ENCODE data around the gene TSPAN9. TPM values are rescaled to one million over a fixed set of nuclear protein-coding genes. Genes with fewer than 3 reads are reported as not detected.

Gene TSPAN9
- polyA plus RNA-seq, 4 donors = 79.9 to 98.9 (median 89.6) TPM

DNA sequence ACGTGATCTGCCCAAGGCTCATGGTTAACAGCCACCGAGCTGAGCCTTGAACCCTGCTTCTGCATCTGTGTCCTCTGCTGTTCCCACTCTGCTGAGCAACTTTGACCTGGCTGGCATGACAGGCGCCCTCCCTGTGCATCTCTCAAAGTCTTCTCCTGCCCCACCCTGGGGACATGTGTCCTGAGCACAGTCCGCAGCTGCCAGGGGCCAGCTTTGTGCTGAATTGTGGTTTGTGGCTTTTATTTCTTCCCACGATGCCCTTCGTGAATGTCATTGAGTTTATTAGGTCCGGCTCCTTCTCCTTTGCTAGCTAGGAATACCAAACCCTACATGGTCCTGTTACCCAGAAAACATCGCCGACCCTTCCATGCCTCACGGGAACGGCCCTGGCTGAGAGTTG lies 161.0 kb downstream of the TSPAN9 start:
- DNase-seq (ENCODE audit: low read depth in 4 of 4, low spot score in 3 of 4) = no peak

DNA sequence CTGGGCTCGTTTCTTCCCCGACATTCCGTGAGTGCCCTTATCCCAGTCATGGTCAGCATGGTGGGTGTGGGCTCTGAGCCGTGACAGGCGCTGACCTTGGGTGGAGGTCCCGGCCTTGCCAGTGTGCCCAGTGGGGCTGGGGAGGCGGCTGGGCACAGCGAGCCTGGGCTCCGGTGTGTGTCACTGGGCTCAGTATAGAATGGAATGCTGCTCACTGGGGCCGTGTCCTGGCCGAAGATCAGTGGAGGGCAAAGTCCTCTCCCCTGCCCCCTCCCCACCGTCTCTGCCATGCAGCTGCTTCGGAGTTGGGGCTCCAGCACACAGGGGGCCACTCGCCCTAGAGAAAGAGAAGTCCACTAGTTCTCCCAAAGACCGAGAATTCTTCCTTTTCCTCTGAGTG lies 164.4 kb downstream of the TSPAN9 start:
- no peak for DNase-seq (ENCODE audit: low read depth in 4 of 4, low spot score in 3 of 4)

GRCh38 chr12:3242199-3242863 lies 165.2 kb downstream of the TSPAN9 start:
- no peak for DNase-seq (ENCODE audit: low read depth in 4 of 4, low spot score in 3 of 4)

GRCh38 chr12:3243376-3244084 lies 166.4 kb downstream of the TSPAN9 start:
- DNase-seq (ENCODE audit: low read depth in 4 of 4, low spot score in 3 of 4) = no peak

- DNase-seq (ENCODE audit: low read depth in 4 of 4, low spot score in 3 of 4) = no peak
These were observed 167.1 kb downstream of the TSPAN9 start for GRCh38 chr12:3244219-3244750.

DNA sequence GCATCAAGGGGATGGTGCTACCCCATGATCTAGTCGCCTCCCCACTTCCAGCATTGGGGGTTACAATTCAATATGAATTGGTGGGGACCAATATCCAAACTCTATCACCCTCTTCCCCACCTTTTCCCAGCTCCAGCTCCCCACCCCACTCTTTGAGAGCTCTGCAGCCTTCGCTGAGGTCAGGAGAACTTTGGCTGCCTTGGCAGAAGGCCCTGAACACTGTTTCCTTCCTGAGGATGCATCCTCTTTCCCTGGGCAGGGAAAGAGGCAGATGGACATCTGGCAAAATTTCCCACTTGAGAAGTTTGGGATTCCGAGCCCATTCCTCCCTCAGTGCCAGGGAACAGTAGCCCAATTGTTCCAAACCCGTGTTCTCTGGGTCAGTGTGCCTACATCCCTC lies 169.1 kb downstream of the TSPAN9 start:
- no peak for DNase-seq (ENCODE audit: low read depth in 4 of 4, low spot score in 3 of 4)

- no peak for DNase-seq (ENCODE audit: low read depth in 4 of 4, low spot score in 3 of 4)
These were observed 169.9 kb downstream of the TSPAN9 start for GRCh38 chr12:3247077-3247476.

DNA sequence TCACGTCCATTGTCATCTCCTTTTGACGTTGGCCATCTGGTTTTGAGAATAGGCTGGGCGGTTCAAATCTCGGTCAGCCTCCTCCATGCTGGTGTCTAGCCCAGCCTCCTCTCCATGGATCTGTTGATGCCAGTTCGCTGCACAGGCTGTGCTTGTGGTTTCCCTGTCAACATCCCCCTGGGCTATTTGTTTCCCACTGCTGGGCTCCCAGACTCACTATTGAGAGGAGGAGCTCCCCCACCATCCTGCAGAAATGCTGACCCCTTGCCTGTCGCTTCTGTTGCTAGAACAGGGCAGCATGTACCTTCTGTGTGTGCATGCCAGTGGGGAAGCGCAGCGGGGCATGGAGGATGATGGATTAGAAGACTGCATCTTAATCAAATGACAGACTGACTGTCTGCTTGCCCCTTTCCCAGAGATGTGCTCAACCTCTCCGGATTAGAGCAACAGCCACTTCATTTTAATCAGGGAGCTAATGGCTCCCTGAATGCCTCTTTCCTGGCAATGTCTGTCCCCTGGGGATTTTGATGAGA lies 170.5 kb downstream of the TSPAN9 start:
- no peak for DNase-seq (ENCODE audit: low read depth in 4 of 4, low spot score in 3 of 4)

GRCh38 chr12:3249081-3249800 lies 172.1 kb downstream of the TSPAN9 start:
- DNase-seq (ENCODE audit: low read depth in 4 of 4, low spot score in 3 of 4) = no peak

- no peak for DNase-seq (ENCODE audit: low read depth in 4 of 4, low spot score in 3 of 4)
These were observed 172.9 kb downstream of the TSPAN9 start for GRCh38 chr12:3250034-3250433.

DNA sequence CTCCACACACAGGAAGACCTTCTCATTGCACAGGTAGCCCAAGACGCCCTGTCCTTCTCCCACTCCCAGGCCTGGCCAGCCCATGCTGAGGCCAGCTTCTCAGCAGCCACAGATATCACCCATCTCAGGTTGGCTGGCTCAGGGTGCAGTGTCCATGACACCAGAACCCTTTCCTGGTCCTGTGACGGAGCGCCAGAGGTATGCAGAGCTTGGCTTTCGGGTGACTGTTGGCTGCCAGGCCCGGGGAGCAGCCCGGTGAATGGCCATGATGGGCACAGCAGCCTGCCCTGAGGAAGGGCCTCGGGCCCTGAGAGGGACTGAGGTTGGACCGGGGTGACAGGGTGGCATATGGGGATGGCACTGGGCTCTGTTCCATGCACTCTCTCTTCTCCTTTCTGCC lies 173.4 kb downstream of the TSPAN9 start:
- DNase-seq (ENCODE audit: low read depth in 4 of 4, low spot score in 3 of 4) = no peak

DNA sequence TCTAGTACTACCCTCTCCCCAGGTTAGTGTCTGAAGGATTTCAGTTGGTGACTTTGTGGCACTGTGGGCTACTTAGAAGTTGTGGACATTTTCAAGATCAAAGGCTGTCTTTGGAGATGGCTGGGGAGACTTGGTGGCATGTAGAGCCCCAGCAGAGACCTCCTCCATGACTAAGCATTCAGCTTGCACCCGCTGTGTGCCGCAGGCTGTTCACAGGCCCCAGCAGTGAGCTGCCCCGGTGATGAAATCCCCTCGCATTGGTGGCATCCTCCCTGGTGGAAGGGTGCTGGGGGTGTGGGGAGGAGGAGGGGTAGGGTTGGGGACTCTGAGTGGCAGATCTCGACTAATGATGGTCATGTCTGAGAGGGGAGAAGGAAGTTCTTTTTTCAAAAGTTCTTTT lies 173.9 kb downstream of the TSPAN9 start:
- DNase-seq (ENCODE audit: low read depth in 4 of 4, low spot score in 3 of 4) = no peak

- DNase-seq (ENCODE audit: low read depth in 4 of 4, low spot score in 3 of 4) = no peak
These were observed 174.5 kb downstream of the TSPAN9 start for GRCh38 chr12:3251691-3252090.

- DNase-seq (ENCODE audit: low read depth in 4 of 4, low spot score in 3 of 4) = peak in 3 of 4 donors; percentile 70 to 73 (median 72)
These were observed 175.3 kb downstream of the TSPAN9 start for GRCh38 chr12:3252450-3252891.

GRCh38 chr12:3253682-3254275 lies 176.6 kb downstream of the TSPAN9 start:
- no peak for DNase-seq (ENCODE audit: low read depth in 4 of 4, low spot score in 3 of 4)

GRCh38 chr12:3255057-3255456 lies 177.9 kb downstream of the TSPAN9 start:
- DNase-seq (ENCODE audit: low read depth in 4 of 4, low spot score in 3 of 4) = no peak

- no peak for DNase-seq (ENCODE audit: low read depth in 4 of 4, low spot score in 3 of 4)
These were observed 179.0 kb downstream of the TSPAN9 start for GRCh38 chr12:3256103-3256631.

GRCh38 chr12:3257411-3257810 lies 180.2 kb downstream of the TSPAN9 start:
- DNase-seq (ENCODE audit: low read depth in 4 of 4, low spot score in 3 of 4) = no peak

GRCh38 chr12:3259973-3260372 lies 182.8 kb downstream of the TSPAN9 start:
- no peak for DNase-seq (ENCODE audit: low read depth in 4 of 4, low spot score in 3 of 4)

DNA sequence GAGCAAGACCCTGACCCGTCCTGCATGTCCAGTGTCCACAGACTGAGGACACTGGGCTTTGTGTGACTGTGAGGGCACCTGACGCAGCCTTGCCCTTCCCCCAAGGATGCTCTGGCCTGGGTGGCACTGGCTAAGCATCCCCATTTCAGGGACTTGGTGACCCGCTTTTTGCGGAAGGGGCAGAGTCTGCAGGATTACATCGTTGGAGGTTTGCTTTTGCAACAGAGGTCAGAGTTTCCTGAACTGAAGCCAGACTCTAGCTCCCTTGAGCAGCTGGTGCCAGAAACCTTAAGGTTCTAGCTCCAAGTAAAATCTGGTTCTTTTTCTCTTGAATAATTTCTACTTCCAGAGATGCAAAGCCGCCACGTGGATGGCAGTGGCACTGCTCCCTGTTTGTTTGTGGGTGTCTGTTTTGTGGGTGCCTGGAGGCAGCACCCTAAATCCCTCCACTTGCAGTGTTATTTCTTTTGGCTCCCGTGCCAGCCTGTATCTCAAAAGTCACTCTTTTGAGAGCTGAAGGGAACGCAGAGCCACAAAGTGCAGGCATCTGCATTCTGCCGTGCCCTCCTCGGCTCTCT lies 184.7 kb downstream of the TSPAN9 start:
- no peak for DNase-seq (ENCODE audit: low read depth in 4 of 4, low spot score in 3 of 4)

All from left renal pelvis (tissue), 4 donors.